ENCODE results near the gene CRELD2. TPM values are rescaled to one million over a fixed set of nuclear protein-coding genes. Genes with fewer than 3 reads are reported as not detected.

Gene CRELD2
- total RNA-seq, 4 donors from 2014 or later: 9.3 to 29.4 (median 21.5) TPM

GRCh38 chr22:49968831-49969661 lies 50.6 kb downstream of the CRELD2 start:
- no peak for TF ChIP-seq CTCF (IDR thresholded peaks at IDR 0.05)
- Histone ChIP-seq H3K27ac (no peak overlapping the region), H3K9me3 (no peaks in the 10 kb centered on the region), H3K27me3 (no peaks in the 10 kb centered on the region), H3K36me3 (peaks cover 8% of the 10 kb centered on the region), H3K4me3 (no peak overlapping the region), H3K4me1 (peaks cover 82% of the 10 kb centered on the region)
- peak; percentile 74 to 78 for DNase-seq (ENCODE audit: low spot score in 2 of 2)
- WGBS: no CpG with 5 or more reads among the region's 16 CpGs

GRCh38 chr22:49969751-49970527 lies 51.5 kb downstream of the CRELD2 start:
- Histone ChIP-seq H3K4me3 (no peak overlapping the region), H3K9me3 (no peaks in the 10 kb centered on the region), H3K4me1 (peaks cover 73% of the 10 kb centered on the region), H3K27ac (peak overlapping the region; percentile 86), H3K36me3 (no peaks in the 10 kb centered on the region), H3K27me3 (no peaks in the 10 kb centered on the region)
- TF ChIP-seq CTCF (IDR thresholded peaks at IDR 0.05): no peak
- TF ChIP-seq EP300 (IDR thresholded peaks at IDR 0.05): no peak
- no peak for TF ChIP-seq POLR2A (IDR thresholded peaks at IDR 0.05)
- TF ChIP-seq POLR2AphosphoS5 (IDR thresholded peaks at IDR 0.05): no peak
- DNase-seq (ENCODE audit: low spot score in 2 of 2): peak; percentile 67 to 70
- WGBS: 81% methylated on average over 6 of the region's 8 CpGs

DNA sequence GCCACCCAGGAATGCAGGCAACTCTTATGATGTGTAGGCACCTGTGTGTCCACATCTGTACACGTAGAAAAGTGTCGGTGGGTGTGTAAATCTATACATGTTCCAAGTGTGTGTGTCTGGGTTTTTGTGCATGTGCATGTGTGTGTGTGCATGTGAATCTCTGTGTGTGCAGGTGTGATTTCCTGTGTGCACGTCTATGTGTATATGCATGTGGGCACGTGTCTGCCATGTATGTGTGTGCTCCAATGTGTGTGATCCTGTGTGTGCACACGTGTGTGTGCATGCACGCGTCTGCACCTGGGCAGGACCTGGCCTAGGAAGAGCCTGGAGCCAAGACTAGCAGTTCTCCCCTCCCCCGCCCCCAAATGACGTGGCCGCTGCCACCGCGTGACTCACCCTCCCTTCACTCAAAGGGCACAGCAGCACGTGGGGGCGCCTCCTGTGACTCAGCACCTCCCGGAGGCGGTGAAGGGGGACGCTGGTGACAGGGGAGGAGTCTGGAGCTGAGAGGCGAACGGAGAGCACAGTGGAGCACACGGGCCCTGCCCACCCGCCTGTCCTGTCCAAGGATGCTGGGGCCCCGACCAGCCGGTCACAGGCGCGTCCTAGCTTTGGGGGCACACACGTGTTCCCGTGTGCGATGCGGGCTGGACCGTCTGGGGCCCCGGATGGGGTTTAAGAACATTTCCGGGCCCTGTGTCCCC lies 52.2 kb downstream of the CRELD2 start:
- peaks cover 66% of the 10 kb centered on the region for H3K4me1 ChIP-seq
- DNase-seq (ENCODE audit: low spot score in 2 of 2): peak; percentile 97 to 98
- 43% methylated on average over 5 of the region's 32 CpGs for WGBS

GRCh38 chr22:49971232-49972162 lies 53.1 kb downstream of the CRELD2 start:
- Histone ChIP-seq H3K27me3 (no peaks in the 10 kb centered on the region), H3K4me3 (peak overlapping the region; percentile 54), H3K36me3 (no peaks in the 10 kb centered on the region), H3K27ac (peak overlapping the region; percentile 86), H3K9me3 (no peaks in the 10 kb centered on the region), H3K4me1 (peaks cover 62% of the 10 kb centered on the region)
- 6% methylated on average over 47 of the region's 81 CpGs for WGBS
- TF ChIP-seq CTCF (IDR thresholded peaks at IDR 0.05) (no peak), POLR2A (IDR thresholded peaks at IDR 0.05) (peak in 1 of 2 donors; percentile 1), POLR2AphosphoS5 (IDR thresholded peaks at IDR 0.05) (peak in 1 of 3 donors; percentile 6)
- DNase-seq (ENCODE audit: low spot score in 2 of 2): peak; percentile 88 to 89

More for the DNA sequence above, 52.2 kb downstream of the CRELD2 start:
- H3K27me3 ChIP-seq: no peaks in the 10 kb centered on the region
- H3K9me3 ChIP-seq: no peaks in the 10 kb centered on the region
- peak overlapping the region; percentile 54 for H3K4me3 ChIP-seq
- H3K27ac ChIP-seq: peak overlapping the region; percentile 86
- TF ChIP-seq CTCF (IDR thresholded peaks at IDR 0.05): no peak
- TF ChIP-seq POLR2AphosphoS5 (IDR thresholded peaks at IDR 0.05): peak; percentile 39 to 93 (median 92)
- TF ChIP-seq EP300 (IDR thresholded peaks at IDR 0.05): peak; percentile 70
- TF ChIP-seq POLR2A (IDR thresholded peaks at IDR 0.05): peak; percentile 34 to 85
- H3K36me3 ChIP-seq: no peaks in the 10 kb centered on the region

All from suprapubic skin (tissue), 4 donors.